ENCODE results near the gene TJP3. TPM values are rescaled to one million over a fixed set of nuclear protein-coding genes. Genes with fewer than 3 reads are reported as not detected.
A peak's percentile ranks its signal among the peaks of the same experiment; 100 is the strongest.

The TJP3 gene
- total and polyA plus RNA-seq, 3 experiments from 2014 or later, result 1.5 to 16.2 (median 1.7) TPM

GRCh38 chr19:3682741-3683404 is 25.3 kb upstream of the TJP3 start:
- Histone ChIP-seq H3K36me3 (ENCODE audit: insufficient read depth, low read length) (no peaks in the 10 kb centered on the region), H3K27ac (ENCODE audit: low read depth, low read length) (no peak overlapping the region), H3K27me3 (ENCODE audit: insufficient read depth, low read length, poor library complexity, severe bottlenecking) (no peaks in the 10 kb centered on the region), H3K4me1 (ENCODE audit: insufficient read depth, low read length) (peaks cover 9% of the 10 kb centered on the region), H3K9me3 (ENCODE audit: low read length) (no peaks in the 10 kb centered on the region), H3K4me3 (ENCODE audit: low read length) (no peak overlapping the region)
- Mint-ChIP-seq H3K36me3 (peaks cover 0 to 14% (median 1%) of the 10 kb centered on the region in 3 donors), H3K4me3 (no peak overlapping the region), H3K27ac (no peak overlapping the region), H3K27me3 (no peaks in the 10 kb centered on the region), H3K4me1 (peaks cover 4 to 18% (median 9%) of the 10 kb centered on the region in 3 donors), H3K9me3 (no peaks in the 10 kb centered on the region)
- POLR2A ChIA-PET, result no interaction called here
- CTCF ChIA-PET, result interaction anchor here (1.0 kb wide), 1 partner anchor 17 kb away, joined by 3 read pairs; no protein-coding TSS in a partner anchor
- DNase-seq, result no peak

- peaks cover 15% of the 10 kb centered on the region for H3K4me1 ChIP-seq (ENCODE audit: insufficient read depth, low read length)
- H3K27ac ChIP-seq (ENCODE audit: low read depth, low read length), result no peak overlapping the region
- Mint-ChIP-seq H3K36me3 (peaks cover 0 to 14% (median 1%) of the 10 kb centered on the region in 3 donors), H3K4me1 (peaks cover 6 to 21% (median 12%) of the 10 kb centered on the region in 3 donors), H3K4me3 (no peak overlapping the region), H3K27ac (peak overlapping the region in 1 of 8 donors; percentile 39), H3K27me3 (no peaks in the 10 kb centered on the region), H3K9me3 (no peaks in the 10 kb centered on the region)
- H3K9me3 ChIP-seq (ENCODE audit: low read length), result no peaks in the 10 kb centered on the region
- ChIA-PET POLR2A (no interaction called here), CTCF (no interaction called here)
- no peak for DNase-seq
- no peak overlapping the region for H3K4me3 ChIP-seq (ENCODE audit: low read length)
- no peaks in the 10 kb centered on the region for H3K36me3 ChIP-seq (ENCODE audit: insufficient read depth, low read length)
- no peaks in the 10 kb centered on the region for H3K27me3 ChIP-seq (ENCODE audit: insufficient read depth, low read length, poor library complexity, severe bottlenecking)
Observed at GRCh38 chr19:3683405-3684053, 24.7 kb upstream of the TJP3 start.

GRCh38 chr19:3684054-3684816 is 23.9 kb upstream of the TJP3 start:
- H3K27me3 Mint-ChIP-seq, result no peaks in the 10 kb centered on the region
- Histone ChIP-seq H3K4me3 (ENCODE audit: low read length) (no peak overlapping the region), H3K27ac (ENCODE audit: low read depth, low read length) (no peak overlapping the region), H3K27me3 (ENCODE audit: insufficient read depth, low read length, poor library complexity, severe bottlenecking) (no peaks in the 10 kb centered on the region), H3K36me3 (ENCODE audit: insufficient read depth, low read length) (no peaks in the 10 kb centered on the region), H3K9me3 (ENCODE audit: low read length) (no peaks in the 10 kb centered on the region), H3K4me1 (ENCODE audit: insufficient read depth, low read length) (peaks cover 16% of the 10 kb centered on the region)
- H3K4me1 Mint-ChIP-seq, result peaks cover 7 to 22% (median 13%) of the 10 kb centered on the region in 3 donors
- peak overlapping the region in 2 of 8 donors; percentile 39 to 41 for H3K27ac Mint-ChIP-seq
- H3K36me3 Mint-ChIP-seq, result peaks cover 0 to 14% (median 1%) of the 10 kb centered on the region in 3 donors
- no peak overlapping the region for H3K4me3 Mint-ChIP-seq
- ChIA-PET POLR2A (no interaction called here), CTCF (no interaction called here)
- H3K9me3 Mint-ChIP-seq, result no peaks in the 10 kb centered on the region
- no peak for DNase-seq

- no peak for DNase-seq
- Mint-ChIP-seq H3K4me1 (peaks cover 11 to 28% (median 19%) of the 10 kb centered on the region in 3 donors), H3K9me3 (no peaks in the 10 kb centered on the region), H3K27ac (peak overlapping the region in 2 of 8 donors; percentile 36 to 50), H3K4me3 (no peak overlapping the region), H3K27me3 (no peaks in the 10 kb centered on the region), H3K36me3 (peaks cover 0 to 15% (median 3%) of the 10 kb centered on the region in 3 donors)
- no peaks in the 10 kb centered on the region for H3K9me3 ChIP-seq (ENCODE audit: low read length)
- no peaks in the 10 kb centered on the region for H3K36me3 ChIP-seq (ENCODE audit: insufficient read depth, low read length)
- POLR2A ChIA-PET, result no interaction called here
- H3K27ac ChIP-seq (ENCODE audit: low read depth, low read length), result no peak overlapping the region
- H3K4me1 ChIP-seq (ENCODE audit: insufficient read depth, low read length), result peaks cover 19% of the 10 kb centered on the region
- CTCF ChIA-PET, result interaction anchor here (0.8 kb wide), 1 partner anchor 164 kb away, joined by 3 read pairs; no protein-coding TSS in a partner anchor
- H3K27me3 ChIP-seq (ENCODE audit: insufficient read depth, low read length, poor library complexity, severe bottlenecking), result no peaks in the 10 kb centered on the region
- no peak overlapping the region for H3K4me3 ChIP-seq (ENCODE audit: low read length)
Observed at GRCh38 chr19:3684817-3685410, 23.3 kb upstream of the TJP3 start.

GRCh38 chr19:3687393-3687773 is 20.8 kb upstream of the TJP3 start:
- CTCF ChIA-PET, result interaction anchor here (0.9 to 2.0 kb wide), 5 partner anchors 10 to 26 kb away, joined by 3 to 9 read pairs (median 4); no protein-coding TSS in a partner anchor
- DNase-seq, result no peak
- Histone ChIP-seq H3K36me3 (ENCODE audit: insufficient read depth, low read length) (no peaks in the 10 kb centered on the region), H3K27me3 (ENCODE audit: insufficient read depth, low read length, poor library complexity, severe bottlenecking) (no peaks in the 10 kb centered on the region), H3K4me3 (ENCODE audit: low read length) (peak overlapping the region; percentile 64), H3K4me1 (ENCODE audit: insufficient read depth, low read length) (peaks cover 22% of the 10 kb centered on the region), H3K27ac (ENCODE audit: low read depth, low read length) (no peak overlapping the region), H3K9me3 (ENCODE audit: low read length) (no peaks in the 10 kb centered on the region)
- H3K4me1 Mint-ChIP-seq, result peaks cover 25 to 44% (median 32%) of the 10 kb centered on the region in 3 donors
- no peaks in the 10 kb centered on the region for H3K9me3 Mint-ChIP-seq
- no peaks in the 10 kb centered on the region for H3K27me3 Mint-ChIP-seq
- peak overlapping the region; percentile 74 to 87 (median 82) for H3K4me3 Mint-ChIP-seq
- peak overlapping the region; percentile 41 to 91 (median 82) for H3K27ac Mint-ChIP-seq
- POLR2A ChIA-PET, result interaction anchor here (0.7 kb wide), 1 partner anchor 12 kb away, joined by 4 read pairs; no protein-coding TSS in a partner anchor
- peaks cover 0 to 18% (median 3%) of the 10 kb centered on the region in 3 donors for H3K36me3 Mint-ChIP-seq

GRCh38 chr19:3687774-3688706 is 20.1 kb upstream of the TJP3 start:
- no peaks in the 10 kb centered on the region for H3K9me3 ChIP-seq (ENCODE audit: low read length)
- CTCF ChIA-PET, result interaction anchor here (0.7 to 2.0 kb wide), 7 partner anchors 9 to 124 kb away, joined by 3 to 9 read pairs (median 3); no protein-coding TSS in a partner anchor

More at GRCh38 chr19:3687774-3688706, 20.1 kb upstream of the TJP3 start:
- peak overlapping the region; percentile 74 to 91 (median 82) for H3K4me3 Mint-ChIP-seq
- Histone ChIP-seq H3K4me1 (ENCODE audit: insufficient read depth, low read length) (peaks cover 22% of the 10 kb centered on the region), H3K4me3 (ENCODE audit: low read length) (peak overlapping the region; percentile 64), H3K36me3 (ENCODE audit: insufficient read depth, low read length) (no peaks in the 10 kb centered on the region), H3K27me3 (ENCODE audit: insufficient read depth, low read length, poor library complexity, severe bottlenecking) (no peaks in the 10 kb centered on the region), H3K27ac (ENCODE audit: low read depth, low read length) (no peak overlapping the region)
- DNase-seq, result peak in 4 of 5 donors; percentile 13 to 55 (median 22)
- H3K27ac Mint-ChIP-seq, result peak overlapping the region in 6 of 8 donors; percentile 41 to 85 (median 76)
- peaks cover 0 to 17% (median 3%) of the 10 kb centered on the region in 3 donors for H3K36me3 Mint-ChIP-seq
- H3K4me1 Mint-ChIP-seq, result peaks cover 27 to 51% (median 32%) of the 10 kb centered on the region in 3 donors
- H3K9me3 Mint-ChIP-seq, result no peaks in the 10 kb centered on the region
- no peaks in the 10 kb centered on the region for H3K27me3 Mint-ChIP-seq
- POLR2A ChIA-PET, result interaction anchor here (0.6 to 0.7 kb wide), 2 partner anchors 11 to 12 kb away, joined by 3 to 4 read pairs; partner anchors contain the start of gene PIP5K1C
